Motor neuron (in vitro differentiated cells): ENCODE measurements around the gene PTMA. TPM values are rescaled to one million over a fixed set of nuclear protein-coding genes. Genes with fewer than 3 reads are reported as not detected.

Experiments
- ATAC-seq, 8 experiments: fragments of 200-7000 bp; cut with Tn5 transposase; replicated peaks in 6 of 8; 2 replicates each; pipeline ENCODE4 v1.8.0; 2021; ENCODE audit warnings: mild to moderate bottlenecking in 8 of 8, moderate library complexity in 8 of 8
- H3K27ac ChIP-seq, 2 donors: fragments of 250-450 bp; sonication (Bioruptor Pico); 2 replicates each; pipeline ENCODE4 v1.9.0; 2021; ENCODE audit warnings: antibody characterized with exemption in 2 of 2, mild to moderate bottlenecking in 2 of 2, moderate library complexity in 1 of 2
- H3K4me1 ChIP-seq, 2 donors: fragments of 250-450 bp; sonication (Bioruptor Pico); replicated peaks in 1 of 2; 2 replicates each; pipeline ENCODE4 v1.6.1; 2021; ENCODE audit warnings: antibody characterized with exemption in 2 of 2, mild to moderate bottlenecking in 2 of 2, moderate library complexity in 1 of 2
- H3K4me3 ChIP-seq, 5 donors: fragments of 250-450 bp; sonication (Bioruptor Pico); 2 replicates each; pipeline ENCODE4 v1.9.0; 2021; ENCODE audit warnings: antibody characterized with exemption in 5 of 5, mild to moderate bottlenecking in 5 of 5, moderate library complexity in 4 of 5
- WGBS, 10 experiments: fragments of 450-650 bp; shearing (Covaris generic); methylation state at CpG; one replicate each; pipeline ENCODE4 v1.0.0; 2022; 5-methylcytosine and 5-hydroxymethylcytosine counted together
- in situ Hi-C, 9 experiments: fragments of 400-800 bp; cut with MboI; loops; one replicate each; pipeline ENCODE4 v1.15.0; 2021; ENCODE audit warnings: low sequenced_read_pairs in 9 of 9, low pct_unique_long_range_greater_than_20kb in 2 of 9; ENCODE audit not compliant: unreplicated experiment in 9 of 9
- total RNA-seq, 8 experiments: library from RNA; unstranded; fragments of 300-600 nt; gene quantifications; 2 replicates each; pipeline versions ENCODE4 v1.2.3 to v1.2.4, GENCODE V29; 2022

PTMA gene
- total RNA-seq, 8 experiments from 2014 or later = 664 to 2,104 (median 1,514) TPM

DNA sequence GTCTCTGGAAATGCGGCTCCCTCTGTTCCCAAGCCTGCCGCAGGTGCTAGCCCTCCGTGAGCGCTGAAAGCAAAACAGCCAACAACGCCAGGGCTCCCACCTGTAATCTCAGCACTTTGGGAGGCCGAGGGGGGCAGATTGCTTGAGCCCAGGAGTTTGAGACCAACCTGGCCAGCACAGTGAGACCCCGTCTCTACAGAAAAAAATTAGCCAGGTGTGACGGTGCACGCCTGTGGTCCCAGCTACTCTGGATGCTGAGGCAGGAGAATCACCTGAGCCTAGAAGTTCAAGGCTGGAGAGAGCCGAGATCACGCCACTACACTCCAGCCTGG lies 41.3 kb upstream of the PTMA start:
- WGBS, 10 experiments = 0 to 100% (median 40%) methylated on average over 1 to 3 of the region's 11 CpGs; no CpG with 5 or more reads in 5 of the 10 experiments
- in situ Hi-C loops = no loop called here
- Histone ChIP-seq H3K4me1 (peaks cover 48 to 50% of the 10 kb centered on the region in 2 donors), H3K27ac (peak overlapping the region; percentile 81 to 84), H3K4me3 (peak overlapping the region in 1 of 5 donors; percentile 31)
- ATAC-seq = no peak

DNA sequence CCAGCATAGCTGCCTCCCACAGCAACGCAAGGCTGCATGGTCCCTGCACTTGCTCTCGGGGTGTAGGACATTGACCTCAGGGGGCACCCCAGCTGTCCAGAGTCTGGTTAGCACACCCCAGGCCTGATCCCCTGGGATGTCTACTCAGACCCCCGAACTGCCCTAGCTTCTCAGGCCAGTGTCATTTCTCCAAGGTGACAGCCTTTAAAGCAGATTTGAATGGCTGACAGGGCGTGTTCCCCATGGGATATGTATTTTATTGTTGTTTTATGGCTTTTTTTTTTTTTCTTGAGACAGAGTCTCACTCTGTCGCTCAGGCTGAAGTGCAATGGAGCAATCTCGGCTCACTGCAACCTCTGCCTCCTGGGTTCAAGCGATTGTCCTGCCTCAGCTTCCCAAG lies 40.8 kb upstream of the PTMA start:
- Histone ChIP-seq H3K4me3 (no peak overlapping the region), H3K27ac (peak overlapping the region; percentile 81 to 84), H3K4me1 (peaks cover 51 to 53% of the 10 kb centered on the region in 2 donors)
- WGBS, 10 experiments = 44 to 73% (median 60%) methylated on average over 1 to 5 of the region's 7 CpGs
- in situ Hi-C loops = no loop called here
- ATAC-seq = no peak

DNA sequence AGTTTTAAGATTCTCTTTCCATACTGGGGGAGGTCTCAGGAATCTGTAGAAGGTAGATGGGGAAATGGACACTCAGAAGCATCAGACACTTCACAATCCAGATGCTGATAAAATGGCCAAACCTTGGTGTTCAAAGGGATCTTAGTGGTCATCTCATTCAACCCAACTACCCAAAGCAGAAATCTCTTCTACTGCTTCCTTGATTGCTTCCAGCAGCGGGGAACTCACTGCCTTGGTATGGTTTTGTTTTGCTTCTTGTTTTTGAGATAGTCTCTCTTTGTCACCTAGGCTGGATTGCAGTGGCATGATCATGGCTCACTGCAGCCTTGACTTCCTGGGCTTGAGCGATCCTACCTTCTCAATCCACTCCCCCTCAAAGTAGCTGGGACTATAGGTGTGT lies 39.3 kb upstream of the PTMA start:
- WGBS, 10 experiments = 80 to 100% (median 95%) methylated on average over 1 to 2 of the region's 2 CpGs; no CpG with 5 or more reads in 3 of the 10 experiments
- peaks cover 57% of the 10 kb centered on the region in 2 donors for H3K4me1 ChIP-seq
- in situ Hi-C loops = no loop called here

DNA sequence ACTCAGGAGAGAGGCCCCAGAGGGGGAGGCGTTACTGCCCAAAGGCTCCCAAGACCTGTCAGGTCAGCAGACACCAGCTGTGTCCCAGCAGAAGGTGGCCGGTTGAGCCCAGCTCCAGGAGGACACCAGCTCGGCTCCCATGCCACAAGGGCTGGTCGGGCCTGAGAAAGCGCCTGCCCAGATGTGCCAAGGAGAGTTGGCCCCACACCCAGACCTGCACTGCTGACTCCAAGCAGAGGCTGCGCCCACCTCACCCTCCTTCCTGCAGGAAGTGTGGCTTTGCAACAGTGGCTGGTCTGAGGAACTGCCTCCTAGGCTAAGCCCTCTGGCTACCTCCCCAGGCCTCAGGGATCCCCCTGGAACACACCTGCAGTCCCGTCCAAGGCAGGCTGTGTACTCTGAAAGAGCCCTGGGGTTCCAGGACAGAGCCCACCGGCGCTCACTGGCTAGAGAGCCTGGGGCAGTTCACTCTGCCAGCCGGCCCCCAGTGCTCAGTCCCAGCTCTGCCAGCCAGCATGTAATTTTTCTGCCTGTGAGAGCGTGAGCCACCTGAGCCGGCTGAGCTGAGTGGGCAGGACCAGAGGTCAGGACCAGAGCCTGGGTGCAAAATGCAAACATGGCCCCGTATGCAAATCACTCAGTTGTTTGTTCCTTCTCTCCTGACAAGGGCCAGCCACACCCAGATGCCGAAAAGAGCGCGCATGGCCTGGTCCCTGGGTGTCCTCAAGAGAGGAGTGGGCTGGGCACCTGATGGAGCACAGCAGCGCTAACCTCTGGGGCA lies 36.9 kb upstream of the PTMA start:
- in situ Hi-C loops = loop anchor here in 1 of 9 experiments (10.0 kb wide), 1 partner anchor 57 kb away; no protein-coding TSS in a partner anchor
- H3K4me1 ChIP-seq = peaks cover 45 to 47% of the 10 kb centered on the region in 2 donors
- peak in 7 of 8 experiments; percentile 2 to 20 (median 10) for ATAC-seq
- peak overlapping the region; percentile 16 to 67 for H3K27ac ChIP-seq
- WGBS, 10 experiments = 50 to 80% (median 80%) methylated on average over 1 to 4 of the region's 17 CpGs; no CpG with 5 or more reads in 5 of the 10 experiments
- no peak overlapping the region for H3K4me3 ChIP-seq

More for the DNA sequence above, 39.3 kb upstream of the PTMA start:
- Histone ChIP-seq H3K4me3 (no peak overlapping the region), H3K27ac (no peak overlapping the region)
- no peak for ATAC-seq

DNA sequence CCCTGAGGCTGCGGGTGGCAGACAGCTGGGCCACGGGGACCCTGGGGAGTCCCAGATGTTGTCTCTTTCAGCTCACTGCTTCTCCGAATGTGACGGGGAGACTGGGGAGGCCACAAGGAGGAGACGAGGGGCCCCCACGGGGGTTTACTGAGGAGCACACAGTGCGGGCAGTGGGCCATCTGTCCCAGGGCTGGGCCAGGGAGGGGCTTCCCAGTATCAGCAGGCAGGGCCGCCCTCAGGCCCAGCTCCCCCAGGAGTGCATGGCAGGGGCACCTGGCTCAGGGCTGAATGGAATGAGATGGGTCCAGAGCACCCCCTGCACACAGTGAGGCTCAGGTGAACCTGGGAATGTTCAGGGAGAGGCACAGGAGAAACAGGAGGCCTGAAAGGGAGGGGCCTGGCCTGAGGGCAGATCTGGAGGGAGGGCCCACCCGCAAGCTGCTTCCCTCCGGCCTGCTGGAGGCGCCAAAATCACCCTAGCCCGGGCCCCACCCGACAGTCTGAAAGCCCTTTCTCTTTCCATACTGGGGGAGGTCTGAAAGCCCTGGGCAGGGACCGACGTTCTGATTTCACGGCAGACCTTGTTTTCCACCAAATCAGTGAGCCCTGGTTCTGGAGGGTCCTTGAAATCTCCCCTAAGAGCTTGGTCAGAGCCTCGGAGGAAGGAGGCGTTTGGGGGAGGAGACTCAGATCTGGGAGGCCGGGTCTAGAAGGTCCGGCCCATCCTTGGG lies 35.5 kb upstream of the PTMA start:
- ATAC-seq = peak; percentile 8 to 86 (median 50)
- Histone ChIP-seq H3K27ac (peak overlapping the region in 1 of 2 donors; percentile 67), H3K4me1 (peaks cover 32 to 34% of the 10 kb centered on the region in 2 donors), H3K4me3 (no peak overlapping the region)
- in situ Hi-C loops = loop anchor here in 1 of 9 experiments (10.0 kb wide), 1 partner anchor 58 kb away; no protein-coding TSS in a partner anchor
- WGBS, 10 experiments = 26 to 80% (median 35%) methylated on average over 1 to 10 of the region's 20 CpGs; no CpG with 5 or more reads in 6 of the 10 experiments

DNA sequence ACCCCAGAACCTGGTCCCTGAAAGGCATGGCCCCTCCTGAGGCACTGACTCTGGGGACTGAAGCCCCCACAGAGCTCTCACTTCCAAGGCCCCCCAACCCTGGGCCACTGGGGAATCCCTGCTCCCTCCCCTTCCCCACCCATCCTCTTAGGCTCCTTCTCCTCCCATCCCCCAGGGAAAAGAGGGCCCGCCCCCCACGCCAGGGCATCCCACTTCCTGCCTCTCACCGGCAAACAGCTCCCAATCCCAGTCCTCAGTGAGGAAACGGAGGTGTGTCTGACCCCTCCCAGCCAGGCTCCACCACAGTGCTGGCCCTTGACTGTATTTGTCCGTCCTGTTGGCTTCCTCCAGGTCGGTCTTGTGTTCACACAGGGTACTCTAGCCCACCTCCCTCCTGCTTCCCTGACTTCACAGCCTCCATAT lies 35.0 kb upstream of the PTMA start:
- Histone ChIP-seq H3K4me3 (no peak overlapping the region), H3K4me1 (peaks cover 31 to 32% of the 10 kb centered on the region in 2 donors), H3K27ac (peak overlapping the region in 1 of 2 donors; percentile 67)
- ATAC-seq = peak in 1 of 8 experiments; percentile 17
- 20 to 100% (median 83%) methylated on average over 1 to 2 of the region's 6 CpGs; no CpG with 5 or more reads in 7 of the 10 experiments for WGBS, 10 experiments
- in situ Hi-C loops = loop anchor here in 1 of 9 experiments (10.0 kb wide), 1 partner anchor 59 kb away; no protein-coding TSS in a partner anchor

DNA sequence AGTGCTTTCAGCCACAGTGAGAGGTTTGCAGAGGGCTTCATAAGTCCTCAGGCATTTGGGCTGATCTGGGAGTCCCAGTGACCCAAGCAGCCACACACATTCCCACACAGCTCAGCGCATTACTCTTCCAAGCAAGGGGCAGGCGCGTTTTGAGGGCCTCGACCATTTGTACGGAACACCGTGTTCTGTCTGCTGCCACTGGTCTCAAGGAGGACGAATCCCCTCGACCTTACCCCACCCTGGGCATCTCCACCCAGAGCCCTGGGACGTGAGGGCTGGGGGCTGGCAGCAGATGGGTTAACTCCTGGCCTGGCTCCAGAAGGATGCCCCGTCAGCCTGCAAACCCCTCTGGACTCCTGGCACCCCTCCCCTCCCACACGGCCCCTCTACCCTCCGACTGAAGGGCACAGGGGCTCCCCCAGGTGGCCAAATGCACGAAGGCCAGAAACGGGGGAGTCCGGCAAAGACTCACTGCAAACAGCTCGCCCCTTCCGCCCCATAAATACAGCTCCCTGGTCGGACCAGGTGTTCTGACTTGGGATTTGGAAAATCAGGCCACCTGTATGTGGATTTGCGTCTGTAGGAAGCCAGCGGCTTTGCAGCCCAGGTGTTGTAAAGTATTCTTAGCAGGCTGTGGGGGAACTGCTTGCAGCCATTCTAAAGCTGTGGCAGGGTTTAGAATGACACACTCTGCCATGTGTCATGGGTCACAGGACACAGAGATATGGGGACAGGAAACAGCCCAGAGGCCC lies 33.6 kb upstream of the PTMA start:
- in situ Hi-C loops = loop anchor here in 1 of 9 experiments (10.0 kb wide), 1 partner anchor 60 kb away; no protein-coding TSS in a partner anchor
- WGBS, 10 experiments = 31 to 70% (median 45%) methylated on average over 2 to 8 of the region's 20 CpGs; no CpG with 5 or more reads in 7 of the 10 experiments
- Histone ChIP-seq H3K4me1 (peaks cover 31 to 32% of the 10 kb centered on the region in 2 donors), H3K27ac (no peak overlapping the region), H3K4me3 (no peak overlapping the region)
- ATAC-seq = peak; percentile 24 to 72 (median 62)

DNA sequence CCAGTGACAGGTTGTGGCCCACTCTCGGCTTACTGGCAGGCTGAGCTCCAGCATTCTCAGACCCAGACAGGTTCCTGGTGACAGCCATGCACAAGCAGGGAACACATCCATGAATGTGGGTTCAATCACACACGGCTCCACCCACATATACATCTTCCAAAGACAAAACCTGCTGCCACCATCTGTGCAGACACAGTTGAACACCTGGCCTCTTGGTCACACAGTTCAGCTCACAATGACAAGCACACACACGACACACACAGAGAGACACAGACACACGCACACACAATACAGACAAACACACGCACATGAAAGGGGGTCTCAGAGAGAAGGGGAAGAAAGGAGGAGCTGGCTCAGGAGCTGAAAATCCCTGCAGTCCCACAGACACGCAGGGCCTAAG lies 32.1 kb upstream of the PTMA start:
- ATAC-seq = no peak
- peaks cover 28 to 30% of the 10 kb centered on the region in 2 donors for H3K4me1 ChIP-seq
- H3K4me3 ChIP-seq = no peak overlapping the region
- 60 to 100% (median 77%) methylated on average over 1 to 4 of the region's 6 CpGs; no CpG with 5 or more reads in 2 of the 10 experiments for WGBS, 10 experiments
- in situ Hi-C loops = loop anchor here in 1 of 9 experiments (10.0 kb wide), 1 partner anchor 61 kb away; no protein-coding TSS in a partner anchor
- no peak overlapping the region for H3K27ac ChIP-seq

DNA sequence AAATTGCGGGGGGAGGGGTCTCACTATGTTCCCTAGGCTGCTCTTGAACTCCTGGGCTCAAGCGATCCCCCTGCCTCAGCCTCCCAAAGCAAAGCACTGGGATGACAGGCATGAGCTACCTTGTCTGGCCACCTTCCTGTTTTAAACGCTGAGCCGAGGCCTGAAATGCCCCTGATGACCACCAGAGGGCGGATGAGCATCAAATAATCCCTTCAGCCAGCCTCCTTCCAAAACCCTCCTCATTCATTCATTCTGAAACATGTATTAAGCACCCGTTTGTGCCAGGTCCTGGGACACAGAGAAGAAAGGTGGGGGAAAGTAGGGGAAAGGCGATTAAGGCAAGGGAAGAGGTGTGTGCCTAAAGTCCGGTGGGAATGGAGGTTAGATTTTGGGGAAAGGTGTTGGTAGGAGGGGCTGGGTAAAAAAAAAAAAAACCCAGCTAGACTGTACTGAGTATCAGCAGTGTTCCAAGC lies 30.7 kb upstream of the PTMA start:
- H3K4me1 ChIP-seq = peaks cover 21 to 24% of the 10 kb centered on the region in 2 donors
- ATAC-seq = peak in 6 of 8 experiments; percentile 3 to 28 (median 17)
- WGBS, 10 experiments = 0 to 5% (median 0%) methylated on average over 1 to 6 of the region's 8 CpGs; no CpG with 5 or more reads in 5 of the 10 experiments
- H3K27ac ChIP-seq = no peak overlapping the region
- in situ Hi-C loops = loop anchor here in 1 of 9 experiments (10.0 kb wide), 1 partner anchor 63 kb away; no protein-coding TSS in a partner anchor
- no peak overlapping the region for H3K4me3 ChIP-seq

DNA sequence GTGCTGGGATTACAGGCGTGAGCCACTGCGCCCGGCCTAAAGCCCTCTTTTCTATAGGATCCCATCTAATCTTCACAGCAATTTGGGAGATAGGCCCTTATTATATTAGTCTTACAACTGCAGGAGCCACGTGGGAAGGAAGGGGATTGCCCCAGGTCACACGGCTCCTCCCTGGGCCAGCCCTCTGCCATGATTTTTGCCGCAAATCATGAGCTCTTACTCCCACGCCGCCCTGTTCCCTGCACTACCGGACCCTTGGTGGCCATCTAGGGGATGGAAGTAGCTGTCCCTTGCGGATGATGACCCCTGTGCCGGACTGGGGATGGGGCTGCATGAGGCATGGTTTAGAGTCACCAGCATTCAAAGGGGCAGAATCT lies 28.4 kb upstream of the PTMA start:
- no peak for ATAC-seq
- WGBS, 10 experiments = 52 to 100% (median 71%) methylated on average over 2 to 4 of the region's 11 CpGs; no CpG with 5 or more reads in 5 of the 10 experiments
- no peak overlapping the region for H3K27ac ChIP-seq
- H3K4me3 ChIP-seq = no peak overlapping the region
- in situ Hi-C loops = loop anchor here in 1 of 9 experiments (10.0 kb wide), 1 partner anchor 65 kb away; no protein-coding TSS in a partner anchor
- peaks cover 12 to 19% of the 10 kb centered on the region in 2 donors for H3K4me1 ChIP-seq

DNA sequence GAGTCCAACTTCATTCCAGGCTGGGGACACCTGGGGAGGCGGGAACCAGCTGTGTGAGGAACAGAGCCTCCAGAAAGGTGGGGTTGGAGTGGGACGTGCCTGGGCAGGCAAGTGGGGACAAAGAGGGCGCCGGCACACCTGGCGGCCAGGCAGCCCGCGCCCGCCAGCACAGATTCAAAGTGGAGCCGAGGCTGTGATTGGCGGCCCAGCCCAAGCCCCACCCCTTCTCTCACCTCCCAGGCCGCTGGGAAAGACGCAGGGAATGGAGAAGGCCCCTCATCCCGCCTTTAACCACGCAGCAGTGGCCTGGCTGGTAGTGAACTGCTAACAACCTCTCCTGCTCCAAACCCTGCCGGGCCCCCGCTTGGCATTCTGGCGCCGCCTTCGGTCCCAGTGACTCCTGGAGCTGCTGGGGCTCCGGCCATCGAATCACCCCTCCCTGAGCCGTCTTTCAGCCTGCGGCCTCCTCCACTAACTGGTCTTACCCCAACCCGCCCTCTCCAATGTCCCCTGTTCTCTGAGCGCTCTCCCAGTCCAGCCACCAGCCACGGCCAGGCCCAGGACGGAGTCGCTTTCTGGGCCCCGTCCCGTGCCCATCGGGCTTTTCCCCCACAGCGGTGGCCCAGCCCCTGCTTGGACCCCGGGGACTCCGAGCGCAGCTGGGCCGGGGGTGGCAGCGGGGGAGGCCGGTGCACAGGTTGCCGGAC lies 27.9 kb upstream of the PTMA start:
- Histone ChIP-seq H3K4me3 (peak overlapping the region; percentile 4 to 34 (median 23)), H3K4me1 (peaks cover 12 to 19% of the 10 kb centered on the region in 2 donors), H3K27ac (peak overlapping the region; percentile 55 to 70)
- ATAC-seq = peak in 2 of 8 experiments; percentile 11 to 35
- in situ Hi-C loops = no loop called here
- WGBS, 10 experiments = 56 to 71% methylated on average over 2 to 5 of the region's 39 CpGs; no CpG with 5 or more reads in 8 of the 10 experiments
